HG02759 (cell line): ENCODE data around the gene SLC6A1.

ENCODE experiments used
- ATAC-seq: cut with Tn5 transposase; IDR thresholded peaks from one replicate; pipeline ENCODE4 v1.9.1; 2021; ENCODE audit warnings: mild to moderate bottlenecking, moderate library complexity; ENCODE audit not compliant: unreplicated experiment

SLC6A1 gene

GRCh38 chr3:10992943-10993728, 588 bp downstream of the SLC6A1 start:
- ATAC-seq = no peak

- ATAC-seq = no peak
Observed at GRCh38 chr3:10993729-10994065, 1.1 kb downstream of the SLC6A1 start.

GRCh38 chr3:10994306-10994705, 1.8 kb downstream of the SLC6A1 start:
- no peak for ATAC-seq

- ATAC-seq = no peak
Observed at GRCh38 chr3:10995871-10996270, 3.3 kb downstream of the SLC6A1 start.

- ATAC-seq = no peak
Observed at GRCh38 chr3:10996345-10997013, 3.9 kb downstream of the SLC6A1 start.

- no peak for ATAC-seq
Observed at GRCh38 chr3:10997196-10997595, 4.6 kb downstream of the SLC6A1 start.

- no peak for ATAC-seq
Observed at GRCh38 chr3:10998542-10998941, 6.0 kb downstream of the SLC6A1 start.

GRCh38 chr3:10999221-11000107, 6.9 kb downstream of the SLC6A1 start:
- ATAC-seq = no peak

- no peak for ATAC-seq
Observed at GRCh38 chr3:11000528-11000927, 8.0 kb downstream of the SLC6A1 start.

GRCh38 chr3:11001020-11001657, 8.6 kb downstream of the SLC6A1 start:
- ATAC-seq = no peak

GRCh38 chr3:11001658-11002021, 9.1 kb downstream of the SLC6A1 start:
- no peak for ATAC-seq

- no peak for ATAC-seq
Observed at GRCh38 chr3:11002371-11002807, 9.8 kb downstream of the SLC6A1 start.

- ATAC-seq = no peak
Observed at GRCh38 chr3:11004563-11004962, 12.0 kb downstream of the SLC6A1 start.

- ATAC-seq = no peak
Observed at GRCh38 chr3:11005686-11006256, 13.2 kb downstream of the SLC6A1 start.

GRCh38 chr3:11006986-11007933, 14.7 kb downstream of the SLC6A1 start:
- ATAC-seq = no peak

GRCh38 chr3:11009898-11010297, 17.4 kb downstream of the SLC6A1 start:
- no peak for ATAC-seq

GRCh38 chr3:11010426-11011165, 18.0 kb downstream of the SLC6A1 start:
- no peak for ATAC-seq

- no peak for ATAC-seq
Observed at GRCh38 chr3:11014253-11014652, 21.7 kb downstream of the SLC6A1 start.

- no peak for ATAC-seq
Observed at GRCh38 chr3:11014752-11015151, 22.2 kb downstream of the SLC6A1 start.
